ENCODE results near the gene MET. TPM values are rescaled to one million over a fixed set of nuclear protein-coding genes. Genes with fewer than 3 reads are reported as not detected.

MET gene
- polyA plus RNA-seq, 1 donor from 2014 or later, result not detected

GRCh38 chr7:116699722-116700120 is 27.7 kb downstream of the MET start:
- Histone ChIP-seq H3K4me3 (ENCODE audit: low read length) (no peak overlapping the region), H3K27ac (ENCODE audit: low read length) (no peak overlapping the region), H3K36me3 (ENCODE audit: insufficient read depth, low read length) (no peaks in the 10 kb centered on the region), H3F3A (ENCODE audit: insufficient read depth, low read length, poor library complexity, severe bottlenecking) (no peaks in the 10 kb centered on the region), H3K9me2 (ENCODE audit: insufficient read depth, low read length) (no peaks in the 10 kb centered on the region), H3K9me3 (ENCODE audit: low read length) (no peaks in the 10 kb centered on the region), H3K79me2 (replicated peaks; ENCODE audit: insufficient read depth, low read length) (no peaks in the 10 kb centered on the region), H2AFZ (ENCODE audit: low read depth, low read length) (no peak overlapping the region), H4K20me1 (ENCODE audit: insufficient read depth) (no peaks in the 10 kb centered on the region), H3K27me3 (ENCODE audit: insufficient read depth, low read depth, low read length) (no peaks in the 10 kb centered on the region), H3K4me2 (ENCODE audit: low read length) (no peak overlapping the region), H3K9ac (ENCODE audit: low read length) (no peak overlapping the region)
- TF ChIP-seq SMC3 (conservative IDR thresholded peaks at IDR 0.05; ENCODE audit: poor library complexity) (no peak), EP300 (conservative IDR thresholded peaks at IDR 0.05; ENCODE audit: poor library complexity, severe bottlenecking) (no peak), EZH2 (IDR thresholded peaks at IDR 0.05; ENCODE audit: borderline replicate concordance, insufficient read depth, low read length, poor library complexity, severe bottlenecking) (no peak), POLR2AphosphoS5 (IDR thresholded peaks at IDR 0.05) (no peak), RAD21 (conservative IDR thresholded peaks at IDR 0.05) (no peak), MXI1 (conservative IDR thresholded peaks at IDR 0.05; ENCODE audit: poor library complexity, severe bottlenecking) (no peak), TAF1 (IDR thresholded peaks at IDR 0.05; ENCODE audit: low read depth) (no peak)
- TF ChIP-seq, protein P1, sequence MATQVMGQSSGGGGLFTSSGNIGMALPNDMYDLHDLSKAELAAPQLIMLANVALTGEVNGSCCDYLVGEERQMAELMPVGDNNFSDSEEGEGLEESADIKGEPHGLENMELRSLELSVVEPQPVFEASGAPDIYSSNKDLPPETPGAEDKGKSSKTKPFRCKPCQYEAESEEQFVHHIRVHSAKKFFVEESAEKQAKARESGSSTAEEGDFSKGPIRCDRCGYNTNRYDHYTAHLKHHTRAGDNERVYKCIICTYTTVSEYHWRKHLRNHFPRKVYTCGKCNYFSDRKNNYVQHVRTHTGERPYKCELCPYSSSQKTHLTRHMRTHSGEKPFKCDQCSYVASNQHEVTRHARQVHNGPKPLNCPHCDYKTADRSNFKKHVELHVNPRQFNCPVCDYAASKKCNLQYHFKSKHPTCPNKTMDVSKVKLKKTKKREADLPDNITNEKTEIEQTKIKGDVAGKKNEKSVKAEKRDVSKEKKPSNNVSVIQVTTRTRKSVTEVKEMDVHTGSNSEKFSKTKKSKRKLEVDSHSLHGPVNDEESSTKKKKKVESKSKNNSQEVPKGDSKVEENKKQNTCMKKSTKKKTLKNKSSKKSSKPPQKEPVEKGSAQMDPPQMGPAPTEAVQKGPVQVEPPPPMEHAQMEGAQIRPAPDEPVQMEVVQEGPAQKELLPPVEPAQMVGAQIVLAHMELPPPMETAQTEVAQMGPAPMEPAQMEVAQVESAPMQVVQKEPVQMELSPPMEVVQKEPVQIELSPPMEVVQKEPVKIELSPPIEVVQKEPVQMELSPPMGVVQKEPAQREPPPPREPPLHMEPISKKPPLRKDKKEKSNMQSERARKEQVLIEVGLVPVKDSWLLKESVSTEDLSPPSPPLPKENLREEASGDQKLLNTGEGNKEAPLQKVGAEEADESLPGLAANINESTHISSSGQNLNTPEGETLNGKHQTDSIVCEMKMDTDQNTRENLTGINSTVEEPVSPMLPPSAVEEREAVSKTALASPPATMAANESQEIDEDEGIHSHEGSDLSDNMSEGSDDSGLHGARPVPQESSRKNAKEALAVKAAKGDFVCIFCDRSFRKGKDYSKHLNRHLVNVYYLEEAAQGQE (IDR thresholded peaks at IDR 0.05; ENCODE audit: borderline replicate concordance), result no peak
- TF ChIP-seq, protein P2, sequence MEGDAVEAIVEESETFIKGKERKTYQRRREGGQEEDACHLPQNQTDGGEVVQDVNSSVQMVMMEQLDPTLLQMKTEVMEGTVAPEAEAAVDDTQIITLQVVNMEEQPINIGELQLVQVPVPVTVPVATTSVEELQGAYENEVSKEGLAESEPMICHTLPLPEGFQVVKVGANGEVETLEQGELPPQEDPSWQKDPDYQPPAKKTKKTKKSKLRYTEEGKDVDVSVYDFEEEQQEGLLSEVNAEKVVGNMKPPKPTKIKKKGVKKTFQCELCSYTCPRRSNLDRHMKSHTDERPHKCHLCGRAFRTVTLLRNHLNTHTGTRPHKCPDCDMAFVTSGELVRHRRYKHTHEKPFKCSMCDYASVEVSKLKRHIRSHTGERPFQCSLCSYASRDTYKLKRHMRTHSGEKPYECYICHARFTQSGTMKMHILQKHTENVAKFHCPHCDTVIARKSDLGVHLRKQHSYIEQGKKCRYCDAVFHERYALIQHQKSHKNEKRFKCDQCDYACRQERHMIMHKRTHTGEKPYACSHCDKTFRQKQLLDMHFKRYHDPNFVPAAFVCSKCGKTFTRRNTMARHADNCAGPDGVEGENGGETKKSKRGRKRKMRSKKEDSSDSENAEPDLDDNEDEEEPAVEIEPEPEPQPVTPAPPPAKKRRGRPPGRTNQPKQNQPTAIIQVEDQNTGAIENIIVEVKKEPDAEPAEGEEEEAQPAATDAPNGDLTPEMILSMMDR (IDR thresholded peaks at IDR 0.05; ENCODE audit: poor library complexity, severe bottlenecking), result no peak

DNA sequence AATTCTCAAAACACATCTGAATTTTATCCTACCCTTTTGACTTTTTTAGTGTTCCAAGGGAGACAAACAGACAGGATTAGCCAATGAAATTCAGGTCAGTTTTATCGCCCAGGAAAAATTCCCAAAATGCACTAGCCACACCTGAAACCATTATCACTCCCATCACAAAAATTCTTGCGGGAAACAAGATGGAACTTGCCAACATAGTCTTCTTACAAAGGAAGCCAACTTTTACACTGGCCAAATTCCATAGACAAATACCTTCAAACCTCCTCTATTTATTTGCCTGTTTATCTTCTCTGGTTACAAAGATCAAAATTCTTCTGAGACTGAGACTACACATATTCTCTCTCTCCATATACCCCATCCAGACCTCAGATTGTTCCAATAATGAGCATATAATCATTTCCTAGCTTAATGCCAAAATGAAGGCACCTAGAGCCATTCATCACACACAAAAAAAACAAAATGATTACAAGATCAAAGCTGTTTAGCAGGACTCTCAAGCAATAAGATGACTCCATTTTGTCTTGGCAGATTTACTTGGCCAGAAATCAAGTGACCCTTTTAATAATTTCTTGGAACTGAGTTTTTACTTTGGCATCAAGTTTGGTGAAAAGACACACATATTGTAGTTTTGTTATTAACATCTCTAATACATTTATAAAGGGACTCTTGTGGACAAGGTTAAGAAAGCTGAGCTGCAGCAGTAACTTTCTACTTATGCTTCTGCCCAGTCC is 30.2 kb downstream of the MET start:
- Histone ChIP-seq H2AFZ (ENCODE audit: low read depth, low read length) (no peak overlapping the region), H3K79me2 (replicated peaks; ENCODE audit: insufficient read depth, low read length) (no peaks in the 10 kb centered on the region), H3K27me3 (ENCODE audit: insufficient read depth, low read depth, low read length) (no peaks in the 10 kb centered on the region), H3K4me3 (ENCODE audit: low read length) (no peak overlapping the region), H3K9me2 (ENCODE audit: insufficient read depth, low read length) (no peaks in the 10 kb centered on the region), H4K20me1 (ENCODE audit: insufficient read depth) (no peaks in the 10 kb centered on the region), H3K9ac (ENCODE audit: low read length) (no peak overlapping the region), H3K4me2 (ENCODE audit: low read length) (no peak overlapping the region), H3K36me3 (ENCODE audit: insufficient read depth, low read length) (no peaks in the 10 kb centered on the region), H3K9me3 (ENCODE audit: low read length) (no peaks in the 10 kb centered on the region), H3K27ac (ENCODE audit: low read length) (no peak overlapping the region), H3F3A (ENCODE audit: insufficient read depth, low read length, poor library complexity, severe bottlenecking) (no peaks in the 10 kb centered on the region)
- TF ChIP-seq POLR2AphosphoS5 (IDR thresholded peaks at IDR 0.05), result no peak
- TF ChIP-seq EZH2 (IDR thresholded peaks at IDR 0.05; ENCODE audit: borderline replicate concordance, insufficient read depth, low read length, poor library complexity, severe bottlenecking), result no peak
- no peak for TF ChIP-seq RAD21 (conservative IDR thresholded peaks at IDR 0.05)
- TF ChIP-seq TAF1 (IDR thresholded peaks at IDR 0.05; ENCODE audit: low read depth), result no peak
- TF ChIP-seq SMC3 (conservative IDR thresholded peaks at IDR 0.05; ENCODE audit: poor library complexity), result no peak
- TF ChIP-seq, protein P1 (IDR thresholded peaks at IDR 0.05; ENCODE audit: borderline replicate concordance), result no peak
- TF ChIP-seq, protein P2 (IDR thresholded peaks at IDR 0.05; ENCODE audit: poor library complexity, severe bottlenecking), result no peak
- no peak for TF ChIP-seq EP300 (conservative IDR thresholded peaks at IDR 0.05; ENCODE audit: poor library complexity, severe bottlenecking)
- no peak for TF ChIP-seq MXI1 (conservative IDR thresholded peaks at IDR 0.05; ENCODE audit: poor library complexity, severe bottlenecking)
